MM.1S (cell line): ENCODE results near the gene TMX2.

ENCODE experiments used
- DNase-seq: peaks from one replicate; pipeline ENCODE4 v3.0.0-alpha.2; 2015
- H2AFZ ChIP-seq: fragments of 300-600 bp; sonication (generic); 2 replicates; pipeline ENCODE4 v1.6.0; 2016; ENCODE audit warnings: antibody characterized with exemption, low read length
- H3F3A ChIP-seq: fragments of 300-600 bp; sonication (generic); 2 replicates; pipeline ENCODE4 v1.6.1; 2016; ENCODE audit warnings: mild to moderate bottlenecking, antibody characterized with exemption, low read length, moderate library complexity, mixed read lengths; ENCODE audit not compliant: insufficient read depth
- H3K27ac ChIP-seq: fragments of 300-600 bp; sonication (generic); 2 replicates; pipeline ENCODE4 v1.5.1; 2016; ENCODE audit warnings: mild to moderate bottlenecking, low read length
- H3K27me3 ChIP-seq: fragments of 300-600 bp; sonication (generic); replicated peaks from 2 replicates; pipeline ENCODE4 v1.6.0; 2016; ENCODE audit warnings: low read length; ENCODE audit not compliant: insufficient read depth
- H3K36me3 ChIP-seq: fragments of 300-600 bp; sonication (generic); replicated peaks from 2 replicates; pipeline ENCODE4 v1.6.1; 2016; ENCODE audit warnings: mild to moderate bottlenecking, low read length, mixed read lengths; ENCODE audit not compliant: insufficient read depth
- H3K4me1 ChIP-seq: fragments of 300-600 bp; sonication (generic); 2 replicates; pipeline ENCODE4 v1.6.1; 2016; ENCODE audit warnings: low read length, mixed read lengths
- H3K4me2 ChIP-seq: fragments of 300-600 bp; sonication (generic); 2 replicates; pipeline ENCODE4 v1.6.0; 2016; ENCODE audit warnings: low read depth, low read length
- H3K4me3 ChIP-seq: fragments of 300-600 bp; sonication (generic); 2 replicates; pipeline ENCODE4 v1.5.1; 2016; ENCODE audit warnings: low read length, mixed read lengths
- H3K79me2 ChIP-seq: fragments of 300-600 bp; sonication (generic); 2 replicates; pipeline ENCODE4 v1.6.1; 2016; ENCODE audit warnings: mixed run types, low read length, mixed read lengths
- H3K9ac ChIP-seq: fragments of 300-600 bp; sonication (generic); 2 replicates; pipeline ENCODE4 v1.6.1; 2016; ENCODE audit warnings: low read length, mixed read lengths
- H3K9me2 ChIP-seq: fragments of 300-600 bp; sonication (generic); replicated peaks from 2 replicates; pipeline ENCODE4 v1.6.1; 2016; ENCODE audit warnings: mild to moderate bottlenecking, low read length, mixed read lengths; ENCODE audit not compliant: insufficient read depth
- H3K9me3 ChIP-seq: fragments of 300-600 bp; sonication (generic); replicated peaks from 2 replicates; pipeline ENCODE4 v1.6.1; 2016; ENCODE audit warnings: mild to moderate bottlenecking, low read length, mixed read lengths; ENCODE audit not compliant: insufficient read depth
- H4K20me1 ChIP-seq: fragments of 300-600 bp; sonication (generic); 2 replicates; pipeline ENCODE4 v1.6.1; 2016; ENCODE audit warnings: mild to moderate bottlenecking, low read length, moderate library complexity, mixed read lengths; ENCODE audit not compliant: insufficient read depth
- CTCF ChIP-seq: fragments of 300-600 bp; sonication (generic); IDR thresholded peaks from 2 replicates; pipeline ENCODE4 v1.5.1; 2016; ENCODE audit warnings: antibody characterized with exemption, low read length, mixed read lengths
- EZH2 ChIP-seq: fragments of 300-600 bp; sonication (generic); optimal IDR thresholded peaks from 2 replicates; pipeline ENCODE3; 2017; ENCODE audit warnings: low read depth, mild to moderate bottlenecking, antibody characterized with exemption, low read length, mixed read lengths
- EZH2phosphoT487 ChIP-seq: fragments of 300-600 bp; sonication (generic); IDR thresholded peaks from 2 replicates; pipeline ENCODE4 v1.6.1; 2018; ENCODE audit warnings: antibody characterized with exemption, low read length

TMX2 gene

GRCh38 chr11:57786436-57786835 lies 74.0 kb downstream of the TMX2 start:
- no peak for TF ChIP-seq EZH2phosphoT487
- TF ChIP-seq CTCF, result no peak
- TF ChIP-seq EZH2, result no peak
- Histone ChIP-seq H3K4me1 (no peaks in the 10 kb centered on the region), H3K27me3 (no peaks in the 10 kb centered on the region), H3K9me3 (no peaks in the 10 kb centered on the region), H4K20me1 (no peaks in the 10 kb centered on the region), H3K36me3 (no peaks in the 10 kb centered on the region), H3K27ac (no peak overlapping the region), H3K4me3 (no peak overlapping the region), H3K9ac (no peak overlapping the region), H3K9me2 (no peaks in the 10 kb centered on the region), H2AFZ (no peak overlapping the region), H3F3A (no peaks in the 10 kb centered on the region), H3K79me2 (no peaks in the 10 kb centered on the region), H3K4me2 (no peak overlapping the region)
- DNase-seq, result no peak

- Histone ChIP-seq H3K9ac (no peak overlapping the region), H3K79me2 (no peaks in the 10 kb centered on the region), H3F3A (no peaks in the 10 kb centered on the region), H3K4me1 (peaks cover 6% of the 10 kb centered on the region), H3K9me2 (no peaks in the 10 kb centered on the region), H3K4me2 (no peak overlapping the region), H2AFZ (no peak overlapping the region), H3K9me3 (no peaks in the 10 kb centered on the region), H4K20me1 (no peaks in the 10 kb centered on the region), H3K4me3 (no peak overlapping the region), H3K27ac (no peak overlapping the region), H3K36me3 (no peaks in the 10 kb centered on the region), H3K27me3 (no peaks in the 10 kb centered on the region)
- no peak for DNase-seq
- TF ChIP-seq EZH2phosphoT487 (no peak), CTCF (no peak), EZH2 (no peak)
Observed at GRCh38 chr11:57787006-57787604, 74.7 kb downstream of the TMX2 start.

- H3K79me2 ChIP-seq, result no peaks in the 10 kb centered on the region
- H3K4me2 ChIP-seq, result no peak overlapping the region
- H4K20me1 ChIP-seq, result no peaks in the 10 kb centered on the region
- H3K4me1 ChIP-seq, result peaks cover 16% of the 10 kb centered on the region
- no peak overlapping the region for H3K4me3 ChIP-seq
- no peaks in the 10 kb centered on the region for H3K9me3 ChIP-seq
- H3K36me3 ChIP-seq, result no peaks in the 10 kb centered on the region
- TF ChIP-seq EZH2phosphoT487, result no peak
- TF ChIP-seq EZH2, result no peak
- no peak for TF ChIP-seq CTCF
- no peaks in the 10 kb centered on the region for H3K27me3 ChIP-seq
- H3K9me2 ChIP-seq, result no peaks in the 10 kb centered on the region
- H3K27ac ChIP-seq, result no peak overlapping the region
- no peaks in the 10 kb centered on the region for H3F3A ChIP-seq
- H3K9ac ChIP-seq, result no peak overlapping the region
- no peak for DNase-seq
- H2AFZ ChIP-seq, result no peak overlapping the region
Observed at GRCh38 chr11:57787920-57788702, 75.7 kb downstream of the TMX2 start.
